ENCODE results near the gene PSTPIP1.

- TF ChIP-seq, protein P1, sequence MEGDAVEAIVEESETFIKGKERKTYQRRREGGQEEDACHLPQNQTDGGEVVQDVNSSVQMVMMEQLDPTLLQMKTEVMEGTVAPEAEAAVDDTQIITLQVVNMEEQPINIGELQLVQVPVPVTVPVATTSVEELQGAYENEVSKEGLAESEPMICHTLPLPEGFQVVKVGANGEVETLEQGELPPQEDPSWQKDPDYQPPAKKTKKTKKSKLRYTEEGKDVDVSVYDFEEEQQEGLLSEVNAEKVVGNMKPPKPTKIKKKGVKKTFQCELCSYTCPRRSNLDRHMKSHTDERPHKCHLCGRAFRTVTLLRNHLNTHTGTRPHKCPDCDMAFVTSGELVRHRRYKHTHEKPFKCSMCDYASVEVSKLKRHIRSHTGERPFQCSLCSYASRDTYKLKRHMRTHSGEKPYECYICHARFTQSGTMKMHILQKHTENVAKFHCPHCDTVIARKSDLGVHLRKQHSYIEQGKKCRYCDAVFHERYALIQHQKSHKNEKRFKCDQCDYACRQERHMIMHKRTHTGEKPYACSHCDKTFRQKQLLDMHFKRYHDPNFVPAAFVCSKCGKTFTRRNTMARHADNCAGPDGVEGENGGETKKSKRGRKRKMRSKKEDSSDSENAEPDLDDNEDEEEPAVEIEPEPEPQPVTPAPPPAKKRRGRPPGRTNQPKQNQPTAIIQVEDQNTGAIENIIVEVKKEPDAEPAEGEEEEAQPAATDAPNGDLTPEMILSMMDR (IDR thresholded peaks at IDR 0.05): no peak
- TF ChIP-seq POLR2AphosphoS5 (IDR thresholded peaks at IDR 0.05) (no peak), POLR2A (IDR thresholded peaks at IDR 0.05; ENCODE audit: low read depth) (no peak), EP300 (IDR thresholded peaks at IDR 0.05) (no peak)
Observed at GRCh38 chr15:77025941-77026411, 31.1 kb downstream of the PSTPIP1 start.
